ENCODE measurements around the gene AGK.
"Not testable (repeated sequence)": the region's sequence is repeated elsewhere in the genome, so short reads cannot be mapped to it uniquely, and the experiment has no call there.

AGK gene

GRCh38 chr7:141579953-141580352 is 28.7 kb downstream of the AGK start:
- H3K27me3 ChIP-seq (ENCODE audit: insufficient read depth, low read length); H3K14ac ChIP-seq (ENCODE audit: low read length); H3K4me1 ChIP-seq (ENCODE audit: control insufficient read depth in 1 of 2, insufficient read depth in 2 of 2, low read length in 2 of 2); H3K9me3 ChIP-seq (ENCODE audit: insufficient read depth, low read depth, low read length); DNase-seq; H4K12ac ChIP-seq (ENCODE audit: low read depth, low read length); H3K18ac ChIP-seq (ENCODE audit: low read length); H3K23ac ChIP-seq (ENCODE audit: low read length); H2AFZ ChIP-seq (ENCODE audit: insufficient read depth, low read length, poor library complexity); H4K91ac ChIP-seq (ENCODE audit: low read depth, low read length); H3K4me2 ChIP-seq (ENCODE audit: low read length); H3K79me1 ChIP-seq (ENCODE audit: low read length); H3K4me3 ChIP-seq (ENCODE audit: low read depth, low read length); H2AK5ac ChIP-seq (ENCODE audit: low read length); H3K27ac ChIP-seq (ENCODE audit: low read depth, low read length); H4K8ac ChIP-seq (ENCODE audit: low read depth, low read length); H2BK5ac ChIP-seq (ENCODE audit: low read depth, low read length, poor library complexity); H3K36me3 ChIP-seq (ENCODE audit: control insufficient read depth in 1 of 2, insufficient read depth in 2 of 2, low read length in 2 of 2); H2BK120ac ChIP-seq (ENCODE audit: insufficient read depth, low read length, poor library complexity); H2BK12ac ChIP-seq (ENCODE audit: low read length); H3K9ac ChIP-seq (ENCODE audit: low read length); H3K4ac ChIP-seq (ENCODE audit: low read depth, low read length); H3K79me2 ChIP-seq (ENCODE audit: control insufficient read depth, insufficient read depth, low read length, poor library complexity): not testable (repeated sequence)
- no CpG with 5 or more reads among the region's 5 CpGs for WGBS (ENCODE audit: extremely low coverage, insufficient coverage, insufficient read length)

GRCh38 chr7:141582063-141582462 is 30.9 kb downstream of the AGK start:
- H2BK120ac ChIP-seq (ENCODE audit: insufficient read depth, low read length, poor library complexity); H3K27me3 ChIP-seq (ENCODE audit: insufficient read depth, low read length); H4K91ac ChIP-seq (ENCODE audit: low read depth, low read length); H4K8ac ChIP-seq (ENCODE audit: low read depth, low read length); H3K23ac ChIP-seq (ENCODE audit: low read length); H2AFZ ChIP-seq (ENCODE audit: insufficient read depth, low read length, poor library complexity); H4K12ac ChIP-seq (ENCODE audit: low read depth, low read length); H3K4me3 ChIP-seq (ENCODE audit: low read depth, low read length); H3K4me2 ChIP-seq (ENCODE audit: low read length); H3K79me2 ChIP-seq (ENCODE audit: control insufficient read depth, insufficient read depth, low read length, poor library complexity); H3K79me1 ChIP-seq (ENCODE audit: low read length); H3K9me3 ChIP-seq (ENCODE audit: insufficient read depth, low read depth, low read length); H3K4ac ChIP-seq (ENCODE audit: low read depth, low read length); H3K27ac ChIP-seq (ENCODE audit: low read depth, low read length); H2BK5ac ChIP-seq (ENCODE audit: low read depth, low read length, poor library complexity); H3K36me3 ChIP-seq (ENCODE audit: control insufficient read depth in 1 of 2, insufficient read depth in 2 of 2, low read length in 2 of 2); H3K9ac ChIP-seq (ENCODE audit: low read length); H3K4me1 ChIP-seq (ENCODE audit: control insufficient read depth in 1 of 2, insufficient read depth in 2 of 2, low read length in 2 of 2); H3K14ac ChIP-seq (ENCODE audit: low read length); DNase-seq; H2BK12ac ChIP-seq (ENCODE audit: low read length); H3K18ac ChIP-seq (ENCODE audit: low read length); H2AK5ac ChIP-seq (ENCODE audit: low read length): not testable (repeated sequence)
- WGBS (ENCODE audit: extremely low coverage, insufficient coverage, insufficient read length): no CpG with 5 or more reads among the region's 7 CpGs

GRCh38 chr7:141584935-141585334 is 33.7 kb downstream of the AGK start:
- H3K36me3 ChIP-seq (ENCODE audit: control insufficient read depth in 1 of 2, insufficient read depth in 2 of 2, low read length in 2 of 2): no peaks in the 10 kb centered on the region
- no peak overlapping the region for H4K8ac ChIP-seq (ENCODE audit: low read depth, low read length)
- no peak overlapping the region for H3K4me2 ChIP-seq (ENCODE audit: low read length)
- no peak overlapping the region for H3K27ac ChIP-seq (ENCODE audit: low read depth, low read length)
- H2BK5ac ChIP-seq (ENCODE audit: low read depth, low read length, poor library complexity): no peak overlapping the region
- H4K91ac ChIP-seq (ENCODE audit: low read depth, low read length): no peak overlapping the region
- DNase-seq: no peak
- H2AFZ ChIP-seq (ENCODE audit: insufficient read depth, low read length, poor library complexity): no peak overlapping the region
- H3K79me1 ChIP-seq (ENCODE audit: low read length): peaks cover 2% of the 10 kb centered on the region
- H2BK12ac ChIP-seq (ENCODE audit: low read length): no peak overlapping the region
- no peak overlapping the region for H3K4ac ChIP-seq (ENCODE audit: low read depth, low read length)
- H3K9me3 ChIP-seq (ENCODE audit: insufficient read depth, low read depth, low read length): peaks cover 2% of the 10 kb centered on the region
- WGBS (ENCODE audit: extremely low coverage, insufficient coverage, insufficient read length): no CpG with 5 or more reads among the region's 3 CpGs
- H2BK120ac ChIP-seq (ENCODE audit: insufficient read depth, low read length, poor library complexity): no peak overlapping the region
- no peaks in the 10 kb centered on the region for H3K27me3 ChIP-seq (ENCODE audit: insufficient read depth, low read length)
- H4K12ac ChIP-seq (ENCODE audit: low read depth, low read length): no peak overlapping the region
- peaks cover 4 to 8% of the 10 kb centered on the region in 2 experiments for H3K4me1 ChIP-seq (ENCODE audit: control insufficient read depth in 1 of 2, insufficient read depth in 2 of 2, low read length in 2 of 2)
- no peak overlapping the region for H2AK5ac ChIP-seq (ENCODE audit: low read length)
- no peak overlapping the region for H3K9ac ChIP-seq (ENCODE audit: low read length)
- no peak overlapping the region for H3K14ac ChIP-seq (ENCODE audit: low read length)
- H3K4me3 ChIP-seq (ENCODE audit: low read depth, low read length): no peak overlapping the region
- H3K18ac ChIP-seq (ENCODE audit: low read length): no peak overlapping the region
- H3K23ac ChIP-seq (ENCODE audit: low read length): no peak overlapping the region
- H3K79me2 ChIP-seq (ENCODE audit: control insufficient read depth, insufficient read depth, low read length, poor library complexity): no peaks in the 10 kb centered on the region

- H2BK120ac ChIP-seq (ENCODE audit: insufficient read depth, low read length, poor library complexity): no peak overlapping the region
- no peak overlapping the region for H3K14ac ChIP-seq (ENCODE audit: low read length)
- DNase-seq: peak; percentile 27 to 79
Observed at GRCh38 chr7:141585592-141586510, 34.6 kb downstream of the AGK start.

More at GRCh38 chr7:141585592-141586510, 34.6 kb downstream of the AGK start:
- no peak overlapping the region for H3K23ac ChIP-seq (ENCODE audit: low read length)
- no peak overlapping the region for H2AK5ac ChIP-seq (ENCODE audit: low read length)
- H3K36me3 ChIP-seq (ENCODE audit: control insufficient read depth in 1 of 2, insufficient read depth in 2 of 2, low read length in 2 of 2): no peaks in the 10 kb centered on the region
- H3K79me2 ChIP-seq (ENCODE audit: control insufficient read depth, insufficient read depth, low read length, poor library complexity): no peaks in the 10 kb centered on the region
- H3K27ac ChIP-seq (ENCODE audit: low read depth, low read length): no peak overlapping the region
- no peak overlapping the region for H4K8ac ChIP-seq (ENCODE audit: low read depth, low read length)
- no CpG with 5 or more reads among the region's 6 CpGs for WGBS (ENCODE audit: extremely low coverage, insufficient coverage, insufficient read length)
- H3K4me2 ChIP-seq (ENCODE audit: low read length): no peak overlapping the region
- peaks cover 4 to 8% of the 10 kb centered on the region in 2 experiments for H3K4me1 ChIP-seq (ENCODE audit: control insufficient read depth in 1 of 2, insufficient read depth in 2 of 2, low read length in 2 of 2)
- H2BK12ac ChIP-seq (ENCODE audit: low read length): no peak overlapping the region
- H4K12ac ChIP-seq (ENCODE audit: low read depth, low read length): no peak overlapping the region
- H3K27me3 ChIP-seq (ENCODE audit: insufficient read depth, low read length): no peaks in the 10 kb centered on the region
- H4K91ac ChIP-seq (ENCODE audit: low read depth, low read length): no peak overlapping the region
- H3K9me3 ChIP-seq (ENCODE audit: insufficient read depth, low read depth, low read length): no peaks in the 10 kb centered on the region
- no peak overlapping the region for H2AFZ ChIP-seq (ENCODE audit: insufficient read depth, low read length, poor library complexity)
- H3K9ac ChIP-seq (ENCODE audit: low read length): no peak overlapping the region
- H3K18ac ChIP-seq (ENCODE audit: low read length): no peak overlapping the region
- H3K4me3 ChIP-seq (ENCODE audit: low read depth, low read length): no peak overlapping the region
- no peak overlapping the region for H3K4ac ChIP-seq (ENCODE audit: low read depth, low read length)
- no peak overlapping the region for H2BK5ac ChIP-seq (ENCODE audit: low read depth, low read length, poor library complexity)
- peaks cover 2% of the 10 kb centered on the region for H3K79me1 ChIP-seq (ENCODE audit: low read length)

All from trophoblast cell (in vitro differentiated cells and primary cell).